ENCODE data around the gene MT1H. TPM values are rescaled to one million over a fixed set of nuclear protein-coding genes. Genes with fewer than 3 reads are reported as not detected.

The MT1H gene
- total and polyA plus RNA-seq, 4 donors = 4.4 to 1,775 (median 938) TPM

DNA sequence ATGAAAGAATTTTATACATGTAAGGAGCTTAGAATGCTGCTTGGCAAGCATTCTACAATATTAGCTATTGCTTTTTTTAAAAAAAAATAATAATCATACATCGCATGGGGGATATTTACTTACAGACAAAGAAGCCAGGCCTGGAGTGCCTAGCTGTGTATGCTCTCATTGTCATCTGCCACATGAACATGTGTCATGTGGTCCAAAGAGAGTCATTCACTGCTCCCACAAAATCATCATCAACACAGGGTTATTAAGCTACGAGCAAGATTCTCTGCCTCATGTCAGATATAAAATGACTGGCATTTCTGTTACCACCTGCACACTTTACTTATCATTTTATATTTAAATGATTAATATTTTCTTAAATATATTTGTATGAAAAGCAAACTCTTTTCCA, 46.0 kb upstream of the MT1H start:
- H3K36me3 ChIP-seq (ENCODE audit: control insufficient read depth in 4 of 4, insufficient read depth in 3 of 4, low read depth in 1 of 4, low read length in 3 of 4) = peaks cover 0 to 3% (median 0%) of the 10 kb centered on the region in 4 donors
- H3K27me3 ChIP-seq (ENCODE audit: control insufficient read depth in 4 of 4, insufficient read depth in 4 of 4, low read length in 3 of 4) = no peaks in the 10 kb centered on the region
- no peak overlapping the region for H3K9ac ChIP-seq (ENCODE audit: low read depth in 1 of 2, low read length in 2 of 2)
- H3K9me3 ChIP-seq (ENCODE audit: control insufficient read depth in 4 of 4, low read length in 3 of 4) = no peaks in the 10 kb centered on the region
- no peak overlapping the region for H3K4me3 ChIP-seq (ENCODE audit: low read depth in 1 of 3, low read length in 3 of 3)
- 98% methylated on average over 2 of the region's 2 CpGs for WGBS
- TF ChIP-seq GABPA (IDR thresholded peaks at IDR 0.05 in 1 of 2, conservative IDR thresholded peaks at IDR 0.05 in 1 of 2) (no peak), SP1 (IDR thresholded peaks at IDR 0.05) (no peak), FOXA2 (IDR thresholded peaks at IDR 0.05) (no peak), JUND (IDR thresholded peaks at IDR 0.05) (no peak), NR2F2 (IDR thresholded peaks at IDR 0.05) (no peak), YY1 (IDR thresholded peaks at IDR 0.05) (no peak), FOXA1 (IDR thresholded peaks at IDR 0.05) (no peak), HNF4G (IDR thresholded peaks at IDR 0.05) (no peak), RAD21 (IDR thresholded peaks at IDR 0.05) (no peak)
- TF ChIP-seq, protein P1, sequence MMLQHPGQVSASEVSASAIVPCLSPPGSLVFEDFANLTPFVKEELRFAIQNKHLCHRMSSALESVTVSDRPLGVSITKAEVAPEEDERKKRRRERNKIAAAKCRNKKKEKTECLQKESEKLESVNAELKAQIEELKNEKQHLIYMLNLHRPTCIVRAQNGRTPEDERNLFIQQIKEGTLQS (IDR thresholded peaks at IDR 0.05) = no peak
- TF ChIP-seq, protein P2, sequence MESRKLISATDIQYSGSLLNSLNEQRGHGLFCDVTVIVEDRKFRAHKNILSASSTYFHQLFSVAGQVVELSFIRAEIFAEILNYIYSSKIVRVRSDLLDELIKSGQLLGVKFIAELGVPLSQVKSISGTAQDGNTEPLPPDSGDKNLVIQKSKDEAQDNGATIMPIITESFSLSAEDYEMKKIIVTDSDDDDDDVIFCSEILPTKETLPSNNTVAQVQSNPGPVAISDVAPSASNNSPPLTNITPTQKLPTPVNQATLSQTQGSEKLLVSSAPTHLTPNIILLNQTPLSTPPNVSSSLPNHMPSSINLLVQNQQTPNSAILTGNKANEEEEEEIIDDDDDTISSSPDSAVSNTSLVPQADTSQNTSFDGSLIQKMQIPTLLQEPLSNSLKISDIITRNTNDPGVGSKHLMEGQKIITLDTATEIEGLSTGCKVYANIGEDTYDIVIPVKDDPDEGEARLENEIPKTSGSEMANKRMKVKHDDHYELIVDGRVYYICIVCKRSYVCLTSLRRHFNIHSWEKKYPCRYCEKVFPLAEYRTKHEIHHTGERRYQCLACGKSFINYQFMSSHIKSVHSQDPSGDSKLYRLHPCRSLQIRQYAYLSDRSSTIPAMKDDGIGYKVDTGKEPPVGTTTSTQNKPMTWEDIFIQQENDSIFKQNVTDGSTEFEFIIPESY (IDR thresholded peaks at IDR 0.05) = no peak
- TF ChIP-seq, protein P3, sequence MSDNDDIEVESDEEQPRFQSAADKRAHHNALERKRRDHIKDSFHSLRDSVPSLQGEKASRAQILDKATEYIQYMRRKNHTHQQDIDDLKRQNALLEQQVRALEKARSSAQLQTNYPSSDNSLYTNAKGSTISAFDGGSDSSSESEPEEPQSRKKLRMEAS (IDR thresholded peaks at IDR 0.05) = no peak
- peaks cover 0 to 17% (median 3%) of the 10 kb centered on the region in 4 donors for H3K4me1 ChIP-seq (ENCODE audit: control insufficient read depth in 4 of 4, insufficient read depth in 4 of 4, low read length in 3 of 4)
- no peak for DNase-seq (ENCODE audit: low spot score)
- H3K27ac ChIP-seq (ENCODE audit: low read depth in 1 of 2, low read length in 2 of 2) = no peak overlapping the region

DNA sequence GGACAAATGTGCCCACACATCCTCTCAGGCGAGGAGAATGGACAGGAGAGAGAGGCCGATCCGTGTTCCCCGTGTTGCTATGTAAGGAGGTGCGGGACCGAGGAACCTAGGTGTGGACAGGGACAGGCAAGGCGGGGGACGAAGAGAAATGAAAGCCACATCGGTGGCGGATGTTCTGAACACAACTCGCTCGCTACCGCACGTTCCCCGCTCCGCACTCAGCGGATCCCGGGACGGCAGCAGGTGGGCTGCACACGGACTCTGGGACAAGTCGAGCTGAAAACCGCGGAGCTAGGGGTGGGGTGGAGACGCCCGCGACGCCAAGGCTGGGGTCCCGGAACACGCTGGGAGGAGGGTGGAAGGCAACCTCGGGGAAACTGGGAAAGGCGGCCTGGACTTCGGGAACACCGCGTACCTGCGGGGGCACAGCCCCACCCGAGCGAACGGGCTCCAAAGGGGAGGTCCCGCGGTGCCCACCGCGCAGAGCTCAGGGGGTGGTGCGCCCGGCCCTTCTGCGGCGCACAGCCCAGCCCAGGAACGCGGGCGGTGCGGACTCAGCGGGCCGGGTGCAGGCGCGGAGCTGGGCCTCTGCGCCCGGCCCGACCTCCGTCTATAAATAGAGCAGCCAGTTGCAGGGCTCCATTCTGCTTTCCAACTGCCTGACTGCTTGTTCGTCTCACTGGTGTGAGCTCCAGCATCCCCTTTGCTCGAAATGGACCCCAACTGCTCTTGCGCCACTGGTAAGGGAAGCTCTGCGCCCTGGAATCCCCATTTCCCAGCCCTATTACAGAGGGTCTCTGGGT, 44.3 kb upstream of the MT1H start, which contains the start of gene MT1E:
MT1E (plus strand) TSS at position 642 of the 803 bp plus-strand sequence; CDS start at position 713, 71 bp downstream.
- H3K9me3 ChIP-seq (ENCODE audit: control insufficient read depth in 4 of 4, low read length in 3 of 4) = no peaks in the 10 kb centered on the region
- DNase-seq (ENCODE audit: low spot score) = peak; percentile 80
- TF ChIP-seq TAF1 (conservative IDR thresholded peaks at IDR 0.05) (peak; percentile 98), SP1 (IDR thresholded peaks at IDR 0.05) (peak; percentile 80), HNF4A (conservative IDR thresholded peaks at IDR 0.05) (peak in 1 of 2 donors; percentile 30), HNF4G (IDR thresholded peaks at IDR 0.05) (peak; percentile 6), NR2F2 (IDR thresholded peaks at IDR 0.05) (no peak), EGR1 (IDR thresholded peaks at IDR 0.05; ENCODE audit: low read depth in 2 of 2) (no peak), YY1 (IDR thresholded peaks at IDR 0.05) (peak; percentile 63)
- TF ChIP-seq, protein P4, sequence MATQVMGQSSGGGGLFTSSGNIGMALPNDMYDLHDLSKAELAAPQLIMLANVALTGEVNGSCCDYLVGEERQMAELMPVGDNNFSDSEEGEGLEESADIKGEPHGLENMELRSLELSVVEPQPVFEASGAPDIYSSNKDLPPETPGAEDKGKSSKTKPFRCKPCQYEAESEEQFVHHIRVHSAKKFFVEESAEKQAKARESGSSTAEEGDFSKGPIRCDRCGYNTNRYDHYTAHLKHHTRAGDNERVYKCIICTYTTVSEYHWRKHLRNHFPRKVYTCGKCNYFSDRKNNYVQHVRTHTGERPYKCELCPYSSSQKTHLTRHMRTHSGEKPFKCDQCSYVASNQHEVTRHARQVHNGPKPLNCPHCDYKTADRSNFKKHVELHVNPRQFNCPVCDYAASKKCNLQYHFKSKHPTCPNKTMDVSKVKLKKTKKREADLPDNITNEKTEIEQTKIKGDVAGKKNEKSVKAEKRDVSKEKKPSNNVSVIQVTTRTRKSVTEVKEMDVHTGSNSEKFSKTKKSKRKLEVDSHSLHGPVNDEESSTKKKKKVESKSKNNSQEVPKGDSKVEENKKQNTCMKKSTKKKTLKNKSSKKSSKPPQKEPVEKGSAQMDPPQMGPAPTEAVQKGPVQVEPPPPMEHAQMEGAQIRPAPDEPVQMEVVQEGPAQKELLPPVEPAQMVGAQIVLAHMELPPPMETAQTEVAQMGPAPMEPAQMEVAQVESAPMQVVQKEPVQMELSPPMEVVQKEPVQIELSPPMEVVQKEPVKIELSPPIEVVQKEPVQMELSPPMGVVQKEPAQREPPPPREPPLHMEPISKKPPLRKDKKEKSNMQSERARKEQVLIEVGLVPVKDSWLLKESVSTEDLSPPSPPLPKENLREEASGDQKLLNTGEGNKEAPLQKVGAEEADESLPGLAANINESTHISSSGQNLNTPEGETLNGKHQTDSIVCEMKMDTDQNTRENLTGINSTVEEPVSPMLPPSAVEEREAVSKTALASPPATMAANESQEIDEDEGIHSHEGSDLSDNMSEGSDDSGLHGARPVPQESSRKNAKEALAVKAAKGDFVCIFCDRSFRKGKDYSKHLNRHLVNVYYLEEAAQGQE (IDR thresholded peaks at IDR 0.05) = peak; percentile 85
- TF ChIP-seq, protein P2 (IDR thresholded peaks at IDR 0.05) = no peak
- H3K4me1 ChIP-seq (ENCODE audit: control insufficient read depth in 4 of 4, insufficient read depth in 4 of 4, low read length in 3 of 4) = peaks cover 0 to 17% (median 6%) of the 10 kb centered on the region in 4 donors
- H3K4me3 ChIP-seq (ENCODE audit: low read depth in 1 of 3, low read length in 3 of 3) = peak within 1 kb of the TSS; percentile 78 to 97 (median 95)
- no peaks in the 10 kb centered on the region for H3K27me3 ChIP-seq (ENCODE audit: control insufficient read depth in 4 of 4, insufficient read depth in 4 of 4, low read length in 3 of 4)
- H3K9ac ChIP-seq (ENCODE audit: low read depth in 1 of 2, low read length in 2 of 2) = peak within 1 kb of the TSS; percentile 94 to 96
- H3K36me3 ChIP-seq (ENCODE audit: control insufficient read depth in 4 of 4, insufficient read depth in 3 of 4, low read depth in 1 of 4, low read length in 3 of 4) = peaks cover 0 to 3% (median 0%) of the 10 kb centered on the region in 4 donors
- peak within 1 kb of the TSS; percentile 93 to 99 for H3K27ac ChIP-seq (ENCODE audit: low read depth in 1 of 2, low read length in 2 of 2)
- WGBS = 1% methylated on average over 62 of the region's 62 CpGs
